NCI-H146 treated with DMSO at 0.1 percent for 48 hours (cell line): ENCODE measurements around the gene FHL3.
"Not testable (repeated sequence)": the region's sequence is repeated elsewhere in the genome, so short reads cannot be mapped to it uniquely, and the experiment has no call there.

Source experiments
- DNase-seq: peaks from one replicate; lab custom pipeline; 2025; ENCODE audit not compliant: unreplicated experiment; lab: John Stamatoyannopoulos, UW

The FHL3 gene

DNA sequence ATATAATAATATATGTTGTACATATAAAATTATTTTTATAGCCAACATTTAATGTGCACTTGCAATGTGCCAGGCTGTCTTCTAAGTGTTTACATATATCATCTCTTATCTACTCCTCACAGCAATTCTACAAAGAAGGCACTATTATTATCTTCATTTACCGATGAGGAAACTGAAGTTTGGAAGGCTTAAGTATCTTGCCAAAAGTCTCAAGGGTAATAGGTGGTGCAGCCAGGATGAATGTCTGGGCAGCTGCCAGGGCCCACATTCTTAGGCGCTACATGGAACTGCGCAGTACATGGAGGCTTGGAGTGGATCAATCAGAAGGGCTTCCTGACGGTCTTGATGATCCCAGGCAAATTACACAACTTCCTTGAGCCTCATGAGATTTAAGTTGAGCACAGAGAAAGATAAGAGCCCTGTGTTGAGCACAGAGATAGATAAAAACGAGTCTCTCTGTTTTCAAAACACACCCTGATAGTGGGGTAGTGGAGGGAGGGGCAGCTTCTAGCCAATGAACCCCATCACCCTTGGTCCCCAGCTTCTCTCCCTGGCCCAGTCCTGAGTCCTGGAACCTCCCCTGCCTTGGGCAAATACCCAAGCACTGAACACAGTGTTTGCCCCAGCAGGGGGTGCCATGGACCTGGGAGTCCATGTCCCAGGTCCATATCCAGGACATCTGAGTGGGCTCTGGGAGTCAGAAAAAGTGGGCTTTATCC lies 32.1 kb upstream of the FHL3 start:
- DNase-seq, result no peak

DNA sequence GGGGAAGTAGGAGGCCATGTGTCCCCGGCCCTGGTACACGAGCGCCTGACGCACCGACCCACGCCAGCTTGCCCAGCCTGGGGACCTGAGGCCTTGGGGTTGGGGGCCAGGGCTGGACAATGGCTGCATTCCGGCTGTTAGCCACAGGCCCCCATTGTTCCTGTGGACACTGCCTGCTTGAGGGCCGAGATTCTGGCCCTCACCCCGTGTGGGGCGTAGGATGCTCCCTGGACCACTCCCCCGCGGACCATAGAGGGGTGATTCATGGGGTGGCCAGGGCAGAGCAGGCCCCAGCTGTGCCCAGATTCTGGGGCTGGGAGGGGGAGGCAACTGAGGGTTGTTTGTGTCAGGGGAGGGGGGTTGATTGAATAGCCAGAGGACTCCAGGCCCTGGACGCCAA lies 29.6 kb upstream of the FHL3 start:
- no peak for DNase-seq

DNA sequence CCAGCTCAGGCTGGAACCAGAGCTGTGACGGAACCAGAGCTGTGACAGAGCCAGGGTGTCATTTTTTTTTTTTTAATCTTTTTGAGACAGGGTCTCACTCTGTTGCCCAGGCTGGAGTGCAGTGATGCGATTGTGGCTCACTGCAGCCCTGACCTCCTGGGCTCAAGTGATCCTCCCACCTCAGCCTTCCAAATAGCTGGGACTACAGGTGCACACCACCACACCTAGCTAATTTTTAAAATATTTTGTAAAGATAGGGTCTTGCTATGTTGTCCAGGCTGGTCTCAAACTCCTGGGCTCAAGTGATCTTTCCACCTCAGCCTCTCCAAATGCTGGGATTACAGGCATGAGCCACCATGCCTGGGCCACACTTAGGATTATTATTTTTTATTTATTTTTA lies 27.7 kb upstream of the FHL3 start:
- DNase-seq, result not testable (repeated sequence)

- DNase-seq, result no peak
These were observed 26.2 kb upstream of the FHL3 start for GRCh38 chr1:38031513-38031866.

DNA sequence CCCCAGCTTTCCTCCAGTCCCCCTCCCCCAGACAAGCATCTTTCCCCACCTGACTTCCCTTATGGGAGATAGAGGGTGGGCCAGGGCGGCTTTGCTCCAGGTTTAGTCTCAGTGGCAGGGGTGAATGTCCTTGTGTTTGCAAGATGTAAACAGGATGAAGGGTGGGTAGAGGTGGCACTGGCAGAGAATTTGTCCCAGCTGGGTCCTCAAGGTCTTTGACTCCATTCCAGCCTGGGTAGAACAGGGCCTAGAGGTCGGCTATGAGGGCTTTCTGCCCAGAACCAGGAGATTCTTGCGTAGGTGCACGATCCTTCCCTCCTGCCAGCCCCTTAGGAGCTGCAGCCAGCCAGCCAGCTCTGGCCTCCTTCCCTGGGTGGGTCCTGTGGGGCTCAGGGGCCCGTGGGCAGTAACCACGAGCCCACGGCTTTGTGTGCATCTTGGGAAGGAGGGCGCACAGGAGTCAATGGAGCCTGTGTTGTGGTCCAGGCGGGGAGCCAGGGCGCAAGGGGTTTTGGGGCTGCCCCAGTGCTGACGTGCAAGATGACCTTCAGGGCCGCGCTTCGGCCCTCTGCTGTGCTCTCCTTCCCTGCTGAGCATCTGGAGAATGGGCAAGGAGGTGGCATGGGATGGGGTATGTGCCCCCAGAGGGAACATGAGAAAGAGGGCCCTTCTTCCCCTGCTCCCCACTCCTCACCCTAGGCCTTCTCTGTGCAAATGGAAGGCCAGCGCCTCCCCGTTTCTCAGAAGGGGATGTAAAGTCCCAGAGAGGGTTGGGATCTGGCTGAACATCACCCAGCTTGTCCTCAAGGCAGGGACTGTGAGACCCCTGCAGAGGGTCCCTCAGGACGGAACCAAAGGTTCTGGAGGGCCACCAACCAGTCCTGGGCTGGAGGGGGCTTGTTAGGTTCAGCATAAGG lies 25.5 kb upstream of the FHL3 start:
- DNase-seq, result no peak

- DNase-seq, result no peak
These were observed 24.6 kb upstream of the FHL3 start for GRCh38 chr1:38029685-38030511.

GRCh38 chr1:38029081-38029681 lies 23.9 kb upstream of the FHL3 start:
- DNase-seq, result peak; percentile 45

DNA sequence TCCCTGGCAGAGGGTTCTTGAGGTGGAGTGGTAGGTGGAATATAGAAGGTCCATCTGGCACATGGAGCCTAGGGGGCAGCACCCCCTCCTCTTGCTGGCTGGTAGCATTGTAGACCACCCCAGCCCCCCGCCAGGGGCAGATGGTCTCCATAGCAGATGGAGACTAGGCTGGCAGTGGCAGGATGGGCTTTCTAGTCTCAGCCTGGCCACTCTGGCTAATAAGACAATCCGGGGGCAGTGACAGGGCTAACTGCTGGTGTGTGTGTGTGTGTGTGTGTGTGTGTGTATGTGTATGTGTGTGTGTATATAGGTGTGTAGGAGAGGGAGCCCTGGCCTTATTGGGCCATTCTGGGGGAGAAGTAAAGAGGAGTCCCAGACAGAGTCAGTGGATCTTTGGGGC lies 23.4 kb upstream of the FHL3 start:
- DNase-seq, result no peak

- no peak for DNase-seq
These were observed 22.8 kb upstream of the FHL3 start for GRCh38 chr1:38028105-38028591.

DNA sequence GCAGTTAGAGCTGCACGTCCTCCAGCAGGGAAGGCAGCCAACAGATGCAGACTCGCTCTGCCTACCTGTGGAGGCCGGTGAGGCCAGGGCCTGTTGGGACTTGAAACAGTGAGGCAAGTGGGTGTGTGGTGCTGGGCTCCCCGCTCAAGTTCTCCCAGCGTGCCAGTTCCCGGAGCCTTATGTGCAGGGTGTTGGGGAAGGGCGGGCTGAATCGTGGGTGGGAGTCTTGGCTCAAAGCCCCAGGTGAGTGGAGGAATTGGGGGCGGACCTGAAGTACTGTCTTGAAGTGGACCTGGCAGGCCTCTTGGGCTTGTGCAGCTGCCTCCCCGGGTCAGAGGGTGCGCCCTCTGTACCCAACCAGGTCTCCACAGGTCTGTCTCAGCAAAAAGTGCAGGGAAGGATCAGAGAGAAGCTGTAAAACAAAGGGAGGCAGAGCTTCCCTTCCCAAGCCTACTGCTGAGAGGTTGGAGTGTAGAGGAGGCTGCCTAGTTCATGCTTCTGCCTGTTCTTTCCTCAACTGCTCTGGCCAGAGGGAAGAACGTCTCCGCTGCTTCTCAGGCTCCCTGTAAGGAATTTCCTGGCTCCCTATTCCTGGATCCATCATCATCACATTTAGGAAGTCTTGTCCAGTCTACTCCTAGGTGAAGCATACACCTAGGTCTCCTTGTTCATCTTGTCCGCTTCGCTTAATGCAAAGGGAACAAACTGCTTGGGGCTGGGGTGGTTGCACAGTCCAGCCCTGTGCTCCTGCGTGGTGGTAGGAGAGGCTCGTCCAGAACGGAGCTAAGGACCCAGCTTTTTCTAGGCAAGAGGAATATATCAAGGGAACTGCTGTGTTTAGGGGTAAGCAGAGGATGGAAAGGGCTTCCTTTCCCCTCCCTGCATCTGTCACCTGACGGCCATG lies 22.1 kb upstream of the FHL3 start:
- DNase-seq, result no peak

- peak; percentile 1 for DNase-seq
These were observed 21.4 kb upstream of the FHL3 start for GRCh38 chr1:38026592-38027200.

DNA sequence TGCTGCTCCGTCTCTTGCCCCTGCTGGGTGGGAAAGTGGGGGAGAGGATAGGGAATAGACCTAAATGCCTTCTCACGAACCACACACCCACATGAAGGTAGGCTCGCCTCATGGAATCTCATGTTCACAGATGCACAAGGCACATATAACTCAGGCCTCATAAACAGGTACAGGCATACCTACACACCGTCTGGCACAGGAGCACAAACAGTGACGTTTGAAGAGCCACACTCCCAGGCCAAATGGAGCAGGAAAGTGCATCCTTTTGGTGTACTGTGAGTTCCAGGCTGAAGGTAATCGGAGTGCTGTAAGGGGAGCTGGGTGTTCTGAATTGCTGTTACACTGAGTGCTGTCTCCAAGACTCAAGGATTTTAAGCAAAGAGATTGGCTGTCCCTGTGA lies 20.4 kb upstream of the FHL3 start:
- DNase-seq, result no peak

GRCh38 chr1:38025233-38025632 lies 19.9 kb upstream of the FHL3 start:
- DNase-seq, result no peak

GRCh38 chr1:38022810-38023209 lies 17.5 kb upstream of the FHL3 start:
- DNase-seq, result no peak

DNA sequence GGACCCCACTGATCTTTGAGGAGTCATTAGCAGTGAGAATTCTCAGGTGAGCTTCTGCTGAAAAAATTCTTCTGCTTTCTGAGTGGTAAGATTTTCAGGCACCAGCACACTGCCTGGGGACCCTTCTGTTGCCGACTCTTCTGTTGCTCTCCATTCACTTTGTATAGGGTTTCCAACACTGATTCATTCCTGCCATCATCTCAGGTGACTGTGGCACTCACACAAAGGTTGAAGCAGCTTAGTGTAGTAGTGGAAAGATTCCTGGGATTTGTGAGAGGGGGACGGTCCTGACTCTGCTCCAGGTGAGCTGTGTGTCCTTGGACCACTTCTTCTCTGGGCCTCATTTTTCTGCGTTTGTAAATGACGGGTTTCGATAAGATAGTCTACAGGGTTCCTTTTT lies 16.7 kb upstream of the FHL3 start:
- DNase-seq, result no peak

- DNase-seq, result no peak
These were observed 15.1 kb upstream of the FHL3 start for GRCh38 chr1:38020396-38020795.

DNA sequence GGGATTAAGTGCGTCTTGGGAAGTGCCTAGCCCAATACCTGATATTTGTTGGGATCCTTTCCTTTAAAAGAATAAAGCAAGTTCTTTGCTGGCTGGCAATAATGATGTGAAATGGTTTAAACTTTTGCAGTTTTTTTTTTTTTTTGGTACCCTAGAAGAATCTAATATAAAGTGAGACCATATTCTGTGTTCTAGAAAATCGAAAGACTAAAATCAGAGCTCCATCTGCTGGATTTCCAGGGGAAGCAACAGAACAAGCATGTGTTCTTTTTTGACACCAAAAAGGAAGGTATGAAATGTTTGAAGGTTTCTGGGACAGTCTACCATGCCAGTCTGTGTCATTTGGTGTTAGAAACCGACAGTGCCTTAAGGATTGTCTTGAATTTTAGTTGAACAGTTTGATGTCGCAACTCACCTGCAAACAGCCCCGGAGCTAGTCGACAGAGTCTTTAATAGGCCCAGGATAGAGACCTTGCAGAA lies 13.6 kb upstream of the FHL3 start:
- peak; percentile 2 for DNase-seq

- DNase-seq, result no peak
These were observed 10.8 kb upstream of the FHL3 start for GRCh38 chr1:38015978-38016725.
